ENCODE results near the gene ZNF423. TPM values are rescaled to one million over a fixed set of nuclear protein-coding genes. Genes with fewer than 3 reads are reported as not detected.

The ZNF423 gene
- total RNA-seq, 1 donor = 11.6 TPM

- Histone ChIP-seq H3K27ac (ENCODE audit: low read depth, low read length) (no peak overlapping the region), H3K4me2 (ENCODE audit: insufficient read depth, low read length) (no peak overlapping the region), H3K4me1 (ENCODE audit: insufficient read depth, low read length) (no peaks in the 10 kb centered on the region), H2AFZ (ENCODE audit: low read length) (no peak overlapping the region), H3K4me3 (ENCODE audit: insufficient read depth, low read length) (no peak overlapping the region), H3K9me3 (ENCODE audit: low read depth, low read length) (no peaks in the 10 kb centered on the region), H4K20me1 (ENCODE audit: insufficient read depth, low read length) (no peaks in the 10 kb centered on the region), H3K27me3 (ENCODE audit: insufficient read depth, low read length) (peaks cover 4% of the 10 kb centered on the region), H3K36me3 (ENCODE audit: insufficient read depth, low read length) (no peaks in the 10 kb centered on the region), H3K79me2 (ENCODE audit: insufficient read depth, low read length) (no peaks in the 10 kb centered on the region)
- no peak for DNase-seq (ENCODE audit: insufficient read length, low spot score, missing footprints)
- no peak for TF ChIP-seq CTCF (IDR thresholded peaks at IDR 0.05; ENCODE audit: extremely low read depth, low read depth, low read length)
Measured at GRCh38 chr16:49486400-49486799, 369.5 kb downstream of the ZNF423 start.

GRCh38 chr16:49485663-49486062, 370.2 kb downstream of the ZNF423 start:
- peak; percentile 47 for DNase-seq (ENCODE audit: insufficient read length, low spot score, missing footprints)
- no peak overlapping the region for H3K4me3 ChIP-seq (ENCODE audit: insufficient read depth, low read length)
- no peak overlapping the region for H3K27ac ChIP-seq (ENCODE audit: low read depth, low read length)
- H3K79me2 ChIP-seq (ENCODE audit: insufficient read depth, low read length) = no peaks in the 10 kb centered on the region
- H3K27me3 ChIP-seq (ENCODE audit: insufficient read depth, low read length) = peaks cover 4% of the 10 kb centered on the region
- no peaks in the 10 kb centered on the region for H4K20me1 ChIP-seq (ENCODE audit: insufficient read depth, low read length)
- TF ChIP-seq CTCF (IDR thresholded peaks at IDR 0.05; ENCODE audit: extremely low read depth, low read depth, low read length) = no peak
- H3K4me2 ChIP-seq (ENCODE audit: insufficient read depth, low read length) = no peak overlapping the region
- no peaks in the 10 kb centered on the region for H3K9me3 ChIP-seq (ENCODE audit: low read depth, low read length)
- H2AFZ ChIP-seq (ENCODE audit: low read length) = no peak overlapping the region
- no peaks in the 10 kb centered on the region for H3K36me3 ChIP-seq (ENCODE audit: insufficient read depth, low read length)
- H3K4me1 ChIP-seq (ENCODE audit: insufficient read depth, low read length) = no peaks in the 10 kb centered on the region

GRCh38 chr16:49484936-49485335, 371.0 kb downstream of the ZNF423 start:
- Histone ChIP-seq H3K4me3 (ENCODE audit: insufficient read depth, low read length) (no peak overlapping the region), H4K20me1 (ENCODE audit: insufficient read depth, low read length) (no peaks in the 10 kb centered on the region), H3K36me3 (ENCODE audit: insufficient read depth, low read length) (no peaks in the 10 kb centered on the region), H3K27ac (ENCODE audit: low read depth, low read length) (no peak overlapping the region), H2AFZ (ENCODE audit: low read length) (no peak overlapping the region), H3K27me3 (ENCODE audit: insufficient read depth, low read length) (peaks cover 4% of the 10 kb centered on the region), H3K9me3 (ENCODE audit: low read depth, low read length) (no peaks in the 10 kb centered on the region), H3K4me2 (ENCODE audit: insufficient read depth, low read length) (no peak overlapping the region), H3K4me1 (ENCODE audit: insufficient read depth, low read length) (no peaks in the 10 kb centered on the region), H3K79me2 (ENCODE audit: insufficient read depth, low read length) (no peaks in the 10 kb centered on the region)
- no peak for TF ChIP-seq CTCF (IDR thresholded peaks at IDR 0.05; ENCODE audit: extremely low read depth, low read depth, low read length)
- peak; percentile 5 for DNase-seq (ENCODE audit: insufficient read length, low spot score, missing footprints)

GRCh38 chr16:49484451-49484849, 371.5 kb downstream of the ZNF423 start:
- peak; percentile 92 for DNase-seq (ENCODE audit: insufficient read length, low spot score, missing footprints)
- H3K27me3 ChIP-seq (ENCODE audit: insufficient read depth, low read length) = peaks cover 4% of the 10 kb centered on the region
- H3K9me3 ChIP-seq (ENCODE audit: low read depth, low read length) = no peaks in the 10 kb centered on the region
- H3K4me2 ChIP-seq (ENCODE audit: insufficient read depth, low read length) = no peak overlapping the region
- no peak overlapping the region for H2AFZ ChIP-seq (ENCODE audit: low read length)
- H3K27ac ChIP-seq (ENCODE audit: low read depth, low read length) = no peak overlapping the region
- no peaks in the 10 kb centered on the region for H3K36me3 ChIP-seq (ENCODE audit: insufficient read depth, low read length)
- no peaks in the 10 kb centered on the region for H3K4me1 ChIP-seq (ENCODE audit: insufficient read depth, low read length)
- H3K79me2 ChIP-seq (ENCODE audit: insufficient read depth, low read length) = no peaks in the 10 kb centered on the region
- H4K20me1 ChIP-seq (ENCODE audit: insufficient read depth, low read length) = no peaks in the 10 kb centered on the region
- TF ChIP-seq CTCF (IDR thresholded peaks at IDR 0.05; ENCODE audit: extremely low read depth, low read depth, low read length) = no peak
- no peak overlapping the region for H3K4me3 ChIP-seq (ENCODE audit: insufficient read depth, low read length)
